GM23248 (cell line): ENCODE data around the gene DIMT1.

Experiments
- EZH2 ChIP-seq: fragments of 200-600 bp; sonication (generic); IDR thresholded peaks from 2 replicates; pipeline ENCODE4 v1.6.1; 2018; ENCODE audit warnings: antibody characterized with exemption, mild to moderate bottlenecking; ENCODE audit not compliant: insufficient read depth, poor library complexity, severe bottlenecking
- EZH2phosphoT487 ChIP-seq: fragments of 200-600 bp; sonication (generic); IDR thresholded peaks from 2 replicates; pipeline ENCODE4 v1.6.1; 2018; ENCODE audit warnings: antibody characterized with exemption, moderate library complexity, mild to moderate bottlenecking, low read depth; ENCODE audit not compliant: insufficient read depth

- no peak for TF ChIP-seq EZH2
- no peak for TF ChIP-seq EZH2phosphoT487
Measured at GRCh38 chr5:62432621-62433064, 28.9 kb upstream of the DIMT1 start.
